ENCODE data around the gene CYB5R2.

The CYB5R2 gene

DNA sequence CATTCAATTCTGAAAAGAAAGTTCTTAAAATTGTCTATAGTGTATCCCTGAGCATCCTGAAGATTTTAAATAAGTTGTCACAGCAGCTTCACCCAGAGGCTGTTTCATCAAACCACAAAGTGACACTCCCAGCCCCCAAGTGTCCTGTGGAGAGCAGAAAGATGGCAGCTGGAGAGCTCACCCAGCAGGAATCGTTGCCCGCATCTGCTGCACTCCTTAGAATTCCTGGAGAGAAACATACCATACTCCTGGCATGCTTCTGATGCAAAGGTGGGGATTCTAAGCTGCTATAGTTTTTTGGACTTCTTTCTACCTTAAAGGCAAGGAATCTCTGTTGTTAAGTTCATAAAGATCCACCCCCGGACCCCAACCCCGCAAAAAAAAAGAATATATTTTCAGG lies 13.5 kb upstream of the CYB5R2 start:
- no peak overlapping the region for H3K4me3 ChIP-seq (ENCODE audit: low read depth, low read length)
- TF ChIP-seq, protein P1, sequence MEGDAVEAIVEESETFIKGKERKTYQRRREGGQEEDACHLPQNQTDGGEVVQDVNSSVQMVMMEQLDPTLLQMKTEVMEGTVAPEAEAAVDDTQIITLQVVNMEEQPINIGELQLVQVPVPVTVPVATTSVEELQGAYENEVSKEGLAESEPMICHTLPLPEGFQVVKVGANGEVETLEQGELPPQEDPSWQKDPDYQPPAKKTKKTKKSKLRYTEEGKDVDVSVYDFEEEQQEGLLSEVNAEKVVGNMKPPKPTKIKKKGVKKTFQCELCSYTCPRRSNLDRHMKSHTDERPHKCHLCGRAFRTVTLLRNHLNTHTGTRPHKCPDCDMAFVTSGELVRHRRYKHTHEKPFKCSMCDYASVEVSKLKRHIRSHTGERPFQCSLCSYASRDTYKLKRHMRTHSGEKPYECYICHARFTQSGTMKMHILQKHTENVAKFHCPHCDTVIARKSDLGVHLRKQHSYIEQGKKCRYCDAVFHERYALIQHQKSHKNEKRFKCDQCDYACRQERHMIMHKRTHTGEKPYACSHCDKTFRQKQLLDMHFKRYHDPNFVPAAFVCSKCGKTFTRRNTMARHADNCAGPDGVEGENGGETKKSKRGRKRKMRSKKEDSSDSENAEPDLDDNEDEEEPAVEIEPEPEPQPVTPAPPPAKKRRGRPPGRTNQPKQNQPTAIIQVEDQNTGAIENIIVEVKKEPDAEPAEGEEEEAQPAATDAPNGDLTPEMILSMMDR (IDR thresholded peaks at IDR 0.05; ENCODE audit: low read depth, low read length), result no peak
- no peak for DNase-seq (ENCODE audit: low read depth, low spot score)
- in situ Hi-C loops (cut with HindIII; ENCODE audit: low sequenced_read_pairs), result no loop called here

DNA sequence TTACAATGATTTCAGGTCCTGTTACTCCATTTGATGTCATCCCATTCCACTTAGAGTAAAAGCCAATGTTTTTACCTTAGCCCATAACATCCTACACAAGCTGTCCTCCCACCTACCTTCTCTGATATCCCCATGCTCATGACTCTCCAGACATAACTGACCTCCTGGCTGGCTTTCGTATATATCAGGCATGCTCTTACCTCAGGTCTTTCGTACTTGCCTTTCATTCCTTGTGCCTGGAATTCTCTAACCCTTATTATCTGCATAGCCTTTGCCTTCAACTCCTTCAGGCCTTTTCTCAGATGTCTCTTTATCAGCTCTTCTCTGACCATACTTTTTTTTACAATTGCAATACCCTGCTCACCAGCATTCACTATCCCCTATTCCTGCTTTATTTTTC lies 10.3 kb upstream of the CYB5R2 start:
- H3K4me3 ChIP-seq (ENCODE audit: low read depth, low read length), result no peak overlapping the region
- in situ Hi-C loops (cut with HindIII; ENCODE audit: low sequenced_read_pairs), result no loop called here
- DNase-seq (ENCODE audit: low read depth, low spot score), result no peak
- TF ChIP-seq, protein P1 (IDR thresholded peaks at IDR 0.05; ENCODE audit: low read depth, low read length), result no peak

DNA sequence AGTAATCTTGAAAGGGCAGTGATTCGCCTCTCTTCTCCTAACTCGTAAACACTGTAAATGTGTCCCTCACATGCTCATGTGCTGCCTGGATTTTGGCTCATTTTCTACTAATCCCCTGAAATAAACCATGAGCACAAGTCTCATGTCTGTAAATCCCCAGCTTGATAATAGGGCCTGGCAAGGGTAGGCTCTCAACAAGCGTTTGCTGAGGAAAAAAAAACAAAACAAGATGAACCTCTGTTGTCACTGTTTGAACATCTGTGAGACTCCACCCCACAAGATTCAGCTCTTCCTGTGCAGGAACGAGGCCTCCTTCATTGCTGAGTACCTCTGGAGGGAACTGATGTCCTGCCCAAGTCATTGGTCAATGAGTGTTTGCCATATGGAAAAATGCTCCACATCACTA lies 4.5 kb upstream of the CYB5R2 start:
- H3K4me3 ChIP-seq (ENCODE audit: low read depth, low read length), result no peak overlapping the region

DNA sequence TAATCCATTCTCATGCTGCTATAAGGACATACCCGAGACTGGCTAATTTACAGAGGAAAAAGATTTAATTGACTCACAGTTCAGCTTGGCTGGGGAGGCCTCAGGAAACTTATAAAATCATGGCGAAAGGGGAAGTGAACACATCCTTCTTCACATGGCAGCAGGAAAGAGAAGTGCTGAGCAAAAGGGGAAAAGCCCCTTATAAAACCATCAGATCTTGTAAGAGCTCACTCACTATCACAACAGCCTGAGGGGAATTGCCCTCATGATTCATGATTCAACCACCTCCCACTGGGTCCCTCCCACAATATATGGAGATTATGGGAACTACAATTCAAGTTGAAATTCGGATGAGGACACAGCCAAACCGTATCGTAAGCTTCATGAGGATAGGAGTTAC lies 3.8 kb upstream of the CYB5R2 start:
- H3K4me3 ChIP-seq (ENCODE audit: low read depth, low read length), result no peak overlapping the region
- TF ChIP-seq, protein P1 (IDR thresholded peaks at IDR 0.05; ENCODE audit: low read depth, low read length), result no peak
- DNase-seq (ENCODE audit: low read depth, low spot score), result peak; percentile 14
- in situ Hi-C loops (cut with HindIII; ENCODE audit: low sequenced_read_pairs), result no loop called here

More for the DNA sequence above, 4.5 kb upstream of the CYB5R2 start:
- TF ChIP-seq, protein P1 (IDR thresholded peaks at IDR 0.05; ENCODE audit: low read depth, low read length), result no peak
- no peak for DNase-seq (ENCODE audit: low read depth, low spot score)
- in situ Hi-C loops (cut with HindIII; ENCODE audit: low sequenced_read_pairs), result no loop called here

DNA sequence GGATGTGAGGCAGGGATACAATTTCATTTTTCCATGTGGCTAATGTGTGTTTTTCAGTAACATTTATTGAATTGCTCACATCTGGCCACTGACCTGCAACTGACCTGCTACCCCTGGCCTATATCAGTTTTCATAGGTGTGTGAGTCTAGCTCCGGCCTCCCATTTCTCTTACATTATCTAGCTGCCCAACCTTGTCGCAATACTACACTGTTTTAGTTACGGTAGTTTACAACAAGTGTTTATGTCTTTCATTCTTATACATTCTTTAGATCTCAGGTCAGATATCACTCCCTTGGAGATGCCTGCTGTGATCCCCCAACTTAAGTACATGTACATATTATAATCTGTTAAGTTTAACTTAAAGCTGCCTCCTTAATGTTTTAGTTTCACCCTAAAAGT lies 2.3 kb upstream of the CYB5R2 start:
- no peak for DNase-seq (ENCODE audit: low read depth, low spot score)
- TF ChIP-seq, protein P1 (IDR thresholded peaks at IDR 0.05; ENCODE audit: low read depth, low read length), result no peak
- H3K4me3 ChIP-seq (ENCODE audit: low read depth, low read length), result no peak overlapping the region
- in situ Hi-C loops (cut with HindIII; ENCODE audit: low sequenced_read_pairs), result no loop called here

DNA sequence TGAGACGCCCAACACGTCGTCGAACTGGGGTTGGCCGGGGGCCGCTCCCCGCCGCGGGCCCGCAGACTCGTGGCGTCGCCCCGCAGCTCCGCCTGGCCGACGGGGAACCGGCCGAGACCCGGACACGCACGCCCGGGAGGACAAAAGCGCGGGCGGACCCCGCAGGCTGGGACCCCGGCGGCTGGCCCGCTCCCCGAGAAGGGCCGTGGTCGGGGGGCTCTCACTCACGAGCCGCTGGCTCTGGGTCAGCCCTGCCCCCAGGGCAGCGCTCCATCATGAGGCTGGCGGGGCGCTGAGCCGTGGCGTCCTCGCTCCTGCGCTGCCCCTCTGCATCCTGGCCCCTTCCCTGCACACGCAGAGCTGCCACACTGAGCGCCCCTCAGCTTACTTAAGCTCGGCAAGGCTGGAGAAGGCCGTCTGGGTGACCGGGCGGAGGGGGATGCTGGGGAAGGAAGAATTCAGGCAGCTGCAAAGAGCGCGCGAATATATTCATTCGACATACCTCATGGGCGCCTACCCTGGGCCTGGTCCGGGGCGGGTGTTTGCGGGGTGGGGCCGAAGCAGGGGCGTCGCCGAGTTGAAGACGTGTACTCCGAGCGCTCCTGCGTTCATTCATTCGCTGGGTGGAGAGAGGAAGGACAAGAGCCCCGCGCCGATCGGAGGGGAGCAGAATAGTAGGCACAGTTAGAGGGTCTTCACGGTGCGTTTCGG lies 579 bp upstream of the CYB5R2 start:
- peak; percentile 5 for DNase-seq (ENCODE audit: low read depth, low spot score)
- H3K4me3 ChIP-seq (ENCODE audit: low read depth, low read length), result peak overlapping the region; percentile 35
- in situ Hi-C loops (cut with HindIII; ENCODE audit: low sequenced_read_pairs), result no loop called here
- TF ChIP-seq, protein P1 (IDR thresholded peaks at IDR 0.05; ENCODE audit: low read depth, low read length), result no peak
